ENCODE measurements around the gene SAA2. TPM values are rescaled to one million over a fixed set of nuclear protein-coding genes. Genes with fewer than 3 reads are reported as not detected.

SAA2 gene
- total RNA-seq, 1 donor from 2014 or later: not detected

DNA sequence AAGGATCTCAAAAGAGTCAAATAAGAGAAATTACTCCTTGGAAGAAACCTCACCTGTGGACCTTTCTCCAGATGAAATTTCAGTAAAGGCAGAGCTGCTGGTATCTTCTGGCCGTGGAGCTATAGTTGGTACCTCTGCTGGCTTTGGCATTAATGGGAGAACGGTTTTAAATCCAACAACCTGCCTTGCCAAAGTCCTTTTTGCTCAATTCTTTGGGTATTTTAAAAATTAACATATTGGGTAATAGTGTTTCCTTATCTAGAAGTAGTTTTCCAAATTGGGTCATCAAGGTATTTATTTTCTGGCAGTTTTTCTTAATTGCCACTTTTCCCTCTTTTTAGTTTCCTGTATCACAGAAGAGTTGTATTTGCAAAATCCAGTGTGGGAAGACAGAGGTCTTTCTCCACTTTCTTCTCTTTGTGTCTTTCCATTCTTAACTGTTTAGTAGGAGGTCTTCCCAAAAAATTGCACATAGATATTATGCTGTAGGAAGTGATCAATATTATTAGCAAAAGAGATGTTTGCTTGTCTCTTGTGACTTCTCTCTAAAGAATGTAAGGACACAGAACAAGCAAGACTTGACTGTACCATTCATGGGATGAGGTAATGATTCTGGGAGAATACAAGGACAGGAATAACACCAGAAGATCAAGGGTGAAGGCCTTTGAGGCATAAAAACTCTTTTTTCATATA, 11.7 kb downstream of the SAA2 start, which contains the start of gene SAA4:
TSS of gene SAA4 (minus strand) at position 139 of the 693 bp plus-strand sequence. CDS start 876 bp downstream, outside the sequence.
- peaks cover 58% of the 10 kb centered on the region for H3K27me3 Mint-ChIP-seq
- no peak within 1 kb of the TSS for H3K4me3 Mint-ChIP-seq
- no peak for DNase-seq
- intact Hi-C loops (cut with micrococcal nuclease): no loop called here
- H3K4me1 Mint-ChIP-seq: no peaks in the 10 kb centered on the region
- no peak within 1 kb of the TSS for H3K27ac Mint-ChIP-seq
- H3K9me3 Mint-ChIP-seq: no peaks in the 10 kb centered on the region
- H3K36me3 Mint-ChIP-seq (ENCODE audit: low read depth): no peaks in the 10 kb centered on the region

DNA sequence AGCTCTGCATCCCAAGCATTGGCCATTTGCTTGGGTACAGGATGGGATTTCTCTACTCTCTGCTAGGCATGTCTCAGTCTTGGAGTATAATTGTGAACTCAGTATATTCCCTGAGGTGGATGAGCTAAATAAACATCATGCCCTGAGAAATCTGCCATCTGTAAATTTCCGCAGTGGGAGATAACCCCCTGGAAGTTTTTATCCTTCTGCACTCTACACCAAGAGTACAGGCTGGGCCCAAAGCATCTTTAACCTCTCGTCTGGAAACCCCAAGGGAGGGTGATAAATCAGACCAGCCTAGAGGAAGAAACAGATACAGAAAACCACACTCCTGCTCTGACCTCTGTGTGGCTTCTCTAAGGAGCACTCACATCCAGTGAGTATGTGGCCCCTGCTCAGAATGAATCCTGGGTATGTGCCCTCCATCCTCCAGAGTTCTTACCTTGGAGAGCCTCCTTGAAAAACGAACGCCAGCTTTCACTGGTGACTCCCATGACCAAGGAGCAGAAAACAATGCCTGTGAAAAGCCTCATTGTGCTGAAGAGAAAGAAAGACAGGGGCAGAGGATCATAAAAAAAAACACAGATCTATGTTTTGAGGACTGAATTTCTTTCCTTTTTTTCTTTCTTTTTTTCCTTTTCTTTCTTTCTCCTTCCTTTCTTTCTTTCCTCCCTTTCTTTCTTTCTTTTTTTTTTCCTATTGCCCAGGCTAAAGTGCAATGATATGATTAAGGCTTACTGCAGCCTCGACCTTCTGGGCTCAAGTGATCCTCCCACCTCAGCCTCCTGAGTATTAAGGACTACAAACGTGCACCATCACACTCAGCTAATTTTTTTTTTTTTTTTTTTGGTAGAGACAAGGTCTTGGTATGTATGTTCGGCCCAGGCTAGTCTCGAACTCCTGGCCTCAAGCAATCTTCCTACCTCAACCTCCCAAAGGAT, 12.8 kb downstream of the SAA2 start:
- Mint-ChIP-seq H3K4me3 (no peak overlapping the region), H3K27me3 (peaks cover 50% of the 10 kb centered on the region), H3K27ac (no peak overlapping the region), H3K9me3 (no peaks in the 10 kb centered on the region), H3K4me1 (no peaks in the 10 kb centered on the region), H3K36me3 (ENCODE audit: low read depth) (no peaks in the 10 kb centered on the region)
- DNase-seq: no peak
- intact Hi-C loops (cut with micrococcal nuclease): no loop called here

- Mint-ChIP-seq H3K36me3 (ENCODE audit: low read depth) (no peaks in the 10 kb centered on the region), H3K27ac (no peak overlapping the region), H3K4me1 (no peaks in the 10 kb centered on the region), H3K27me3 (peaks cover 42% of the 10 kb centered on the region), H3K4me3 (no peak overlapping the region), H3K9me3 (no peaks in the 10 kb centered on the region)
- intact Hi-C loops (cut with micrococcal nuclease): no loop called here
- no peak for DNase-seq
Observed at GRCh38 chr11:18233912-18234311, 14.6 kb downstream of the SAA2 start.

DNA sequence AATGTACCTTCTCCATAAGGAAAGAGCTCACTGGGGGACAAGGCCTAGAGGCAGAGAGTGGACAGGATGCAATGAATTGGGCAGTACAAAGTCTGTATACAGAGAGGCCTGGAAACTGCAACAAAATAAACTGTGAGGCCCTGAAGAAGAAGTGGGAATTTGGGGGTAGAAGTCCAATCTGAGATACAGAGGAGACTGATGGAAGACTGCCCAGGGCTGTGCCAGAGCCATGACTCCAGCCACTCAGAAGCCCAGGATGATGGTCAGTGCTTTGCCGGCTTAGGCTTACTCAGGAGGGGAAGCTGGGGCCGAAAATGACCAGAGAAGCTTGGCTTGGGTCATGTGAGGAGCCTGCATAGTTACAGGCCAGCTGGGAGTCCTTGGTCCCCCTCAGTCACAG, 17.6 kb downstream of the SAA2 start:
- Mint-ChIP-seq H3K4me1 (no peaks in the 10 kb centered on the region), H3K27me3 (peaks cover 24% of the 10 kb centered on the region), H3K9me3 (no peaks in the 10 kb centered on the region), H3K36me3 (ENCODE audit: low read depth) (no peaks in the 10 kb centered on the region), H3K4me3 (no peak overlapping the region), H3K27ac (no peak overlapping the region)
- no peak for DNase-seq
- intact Hi-C loops (cut with micrococcal nuclease): no loop called here

DNA sequence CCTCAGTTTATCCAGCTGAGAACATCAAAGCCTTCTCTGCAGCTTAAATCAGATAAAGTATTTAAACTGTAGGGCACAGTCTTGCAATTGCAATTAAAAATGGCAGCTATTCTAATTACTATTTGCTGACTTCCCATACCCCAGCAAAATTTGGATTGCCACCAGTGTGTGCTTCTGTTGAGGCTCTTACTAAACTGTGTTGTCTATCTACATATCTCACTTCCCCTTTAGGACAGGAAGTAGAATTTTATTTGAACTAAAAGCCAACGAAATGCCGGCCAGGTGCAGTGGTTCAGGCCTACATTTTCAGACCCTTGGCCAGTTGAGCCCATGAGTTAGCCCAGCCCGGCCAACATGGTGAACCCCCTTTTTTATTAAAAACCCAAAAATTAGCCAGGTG, 19.0 kb downstream of the SAA2 start:
- Mint-ChIP-seq H3K9me3 (no peaks in the 10 kb centered on the region), H3K36me3 (ENCODE audit: low read depth) (no peaks in the 10 kb centered on the region), H3K27me3 (peaks cover 22% of the 10 kb centered on the region), H3K27ac (no peak overlapping the region), H3K4me3 (no peak overlapping the region), H3K4me1 (no peaks in the 10 kb centered on the region)
- intact Hi-C loops (cut with micrococcal nuclease): no loop called here
- no peak for DNase-seq

DNA sequence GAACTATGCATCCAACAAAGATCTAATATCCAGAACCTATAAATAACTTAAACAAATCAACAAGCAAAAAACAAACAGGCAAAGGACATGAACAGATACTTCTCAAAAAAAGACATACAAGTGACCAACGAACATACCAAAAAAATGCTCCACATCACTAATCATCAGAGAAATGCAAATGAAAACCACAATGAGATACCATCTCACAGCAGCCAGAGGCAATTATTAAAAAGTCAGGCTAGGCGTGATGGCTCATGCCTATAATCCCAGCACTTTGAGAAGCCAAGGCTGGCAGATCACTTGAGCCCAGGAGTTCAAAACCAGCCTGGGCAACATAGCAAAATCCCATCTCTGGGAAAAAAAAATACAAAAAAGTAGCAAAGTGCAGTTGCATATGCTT, 22.6 kb downstream of the SAA2 start:
- no peaks in the 10 kb centered on the region for H3K9me3 Mint-ChIP-seq
- H3K4me1 Mint-ChIP-seq: no peaks in the 10 kb centered on the region
- H3K4me3 Mint-ChIP-seq: no peak overlapping the region
- no peak overlapping the region for H3K27ac Mint-ChIP-seq
- intact Hi-C loops (cut with micrococcal nuclease): no loop called here
- no peak for DNase-seq
- peaks cover 13% of the 10 kb centered on the region for H3K27me3 Mint-ChIP-seq
- no peaks in the 10 kb centered on the region for H3K36me3 Mint-ChIP-seq (ENCODE audit: low read depth)

- intact Hi-C loops (cut with micrococcal nuclease): no loop called here
- Mint-ChIP-seq H3K27me3 (peaks cover 25% of the 10 kb centered on the region), H3K4me1 (no peaks in the 10 kb centered on the region), H3K36me3 (ENCODE audit: low read depth) (no peaks in the 10 kb centered on the region), H3K4me3 (no peak overlapping the region), H3K9me3 (no peaks in the 10 kb centered on the region), H3K27ac (no peak overlapping the region)
- no peak for DNase-seq
Observed at GRCh38 chr11:18223591-18224387, 24.7 kb downstream of the SAA2 start.

GRCh38 chr11:18222814-18223421, 25.6 kb downstream of the SAA2 start:
- intact Hi-C loops (cut with micrococcal nuclease): no loop called here
- H3K27ac Mint-ChIP-seq: no peak overlapping the region
- H3K36me3 Mint-ChIP-seq (ENCODE audit: low read depth): no peaks in the 10 kb centered on the region
- DNase-seq: no peak
- H3K9me3 Mint-ChIP-seq: no peaks in the 10 kb centered on the region
- H3K27me3 Mint-ChIP-seq: peaks cover 33% of the 10 kb centered on the region
- no peaks in the 10 kb centered on the region for H3K4me1 Mint-ChIP-seq
- no peak overlapping the region for H3K4me3 Mint-ChIP-seq

- no peak for DNase-seq
- Mint-ChIP-seq H3K9me3 (no peaks in the 10 kb centered on the region), H3K4me1 (no peaks in the 10 kb centered on the region), H3K27ac (no peak overlapping the region), H3K27me3 (peaks cover 42% of the 10 kb centered on the region), H3K36me3 (ENCODE audit: low read depth) (no peaks in the 10 kb centered on the region), H3K4me3 (no peak overlapping the region)
- intact Hi-C loops (cut with micrococcal nuclease): no loop called here
Observed at GRCh38 chr11:18221274-18221876, 27.1 kb downstream of the SAA2 start.

DNA sequence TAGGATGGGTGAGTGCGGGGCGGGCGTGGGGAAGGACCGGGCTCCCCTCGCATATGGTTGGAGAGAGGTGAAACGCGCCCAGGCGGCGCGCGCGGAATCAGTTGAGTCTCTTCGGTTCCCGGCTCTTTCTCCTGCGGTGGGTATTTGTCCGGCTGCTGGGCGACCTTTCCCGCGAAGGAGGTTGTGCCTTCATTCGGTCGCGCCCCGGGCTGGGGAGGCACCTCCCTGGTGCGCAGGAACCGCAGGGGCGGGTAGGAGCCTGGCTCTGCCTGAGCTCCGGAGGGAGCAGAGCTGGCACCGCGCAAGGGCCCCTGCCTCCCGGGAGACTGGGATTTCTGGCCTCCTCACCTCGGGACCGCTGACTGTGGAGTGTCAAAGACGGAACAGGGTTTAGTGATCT, 39.4 kb downstream of the SAA2 start:
- no peak for DNase-seq
- no peaks in the 10 kb centered on the region for H3K9me3 Mint-ChIP-seq
- H3K36me3 Mint-ChIP-seq (ENCODE audit: low read depth): no peaks in the 10 kb centered on the region
- no peak overlapping the region for H3K4me3 Mint-ChIP-seq
- H3K4me1 Mint-ChIP-seq: no peaks in the 10 kb centered on the region
- H3K27ac Mint-ChIP-seq: no peak overlapping the region
- intact Hi-C loops (cut with micrococcal nuclease): loop anchor here (10.0 kb wide), 1 partner anchor 94 kb away; no protein-coding TSS in a partner anchor
- H3K27me3 Mint-ChIP-seq: peaks cover 57% of the 10 kb centered on the region

DNA sequence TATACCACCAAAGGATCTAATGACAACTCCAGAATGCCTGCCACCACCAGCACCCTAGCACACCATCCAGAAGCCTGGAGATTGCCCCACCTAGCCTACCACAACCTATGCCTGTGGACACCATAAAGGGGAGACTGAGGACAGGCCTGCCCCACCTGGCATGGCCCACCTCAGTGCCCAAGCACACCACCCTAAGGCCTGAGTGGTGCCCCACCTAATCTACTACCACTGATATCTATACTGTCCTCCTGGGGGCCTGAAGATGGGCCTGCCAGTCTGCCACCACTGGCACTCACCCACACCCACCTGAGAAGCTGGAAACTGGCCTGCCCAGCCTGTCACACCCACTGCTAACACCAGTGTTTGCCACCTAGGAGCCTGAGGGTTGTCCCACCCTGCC, 43.7 kb downstream of the SAA2 start:
- intact Hi-C loops (cut with micrococcal nuclease): loop anchor here (10.0 kb wide), 1 partner anchor 90 kb away; no protein-coding TSS in a partner anchor
- peaks cover 55% of the 10 kb centered on the region for H3K27me3 Mint-ChIP-seq
- no peak overlapping the region for H3K27ac Mint-ChIP-seq
- no peak for DNase-seq
- H3K4me3 Mint-ChIP-seq: no peak overlapping the region
- no peaks in the 10 kb centered on the region for H3K36me3 Mint-ChIP-seq (ENCODE audit: low read depth)
- H3K9me3 Mint-ChIP-seq: no peaks in the 10 kb centered on the region
- peaks cover 3% of the 10 kb centered on the region for H3K4me1 Mint-ChIP-seq

- H3K27me3 Mint-ChIP-seq: peaks cover 54% of the 10 kb centered on the region
- no peak for DNase-seq
- H3K4me1 Mint-ChIP-seq: peaks cover 3% of the 10 kb centered on the region
- no peaks in the 10 kb centered on the region for H3K9me3 Mint-ChIP-seq
- intact Hi-C loops (cut with micrococcal nuclease): loop anchor here (10.0 kb wide), 1 partner anchor 89 kb away; no protein-coding TSS in a partner anchor
- no peak overlapping the region for H3K4me3 Mint-ChIP-seq
- no peaks in the 10 kb centered on the region for H3K36me3 Mint-ChIP-seq (ENCODE audit: low read depth)
- H3K27ac Mint-ChIP-seq: no peak overlapping the region
Observed at GRCh38 chr11:18204220-18204619, 44.2 kb downstream of the SAA2 start.

DNA sequence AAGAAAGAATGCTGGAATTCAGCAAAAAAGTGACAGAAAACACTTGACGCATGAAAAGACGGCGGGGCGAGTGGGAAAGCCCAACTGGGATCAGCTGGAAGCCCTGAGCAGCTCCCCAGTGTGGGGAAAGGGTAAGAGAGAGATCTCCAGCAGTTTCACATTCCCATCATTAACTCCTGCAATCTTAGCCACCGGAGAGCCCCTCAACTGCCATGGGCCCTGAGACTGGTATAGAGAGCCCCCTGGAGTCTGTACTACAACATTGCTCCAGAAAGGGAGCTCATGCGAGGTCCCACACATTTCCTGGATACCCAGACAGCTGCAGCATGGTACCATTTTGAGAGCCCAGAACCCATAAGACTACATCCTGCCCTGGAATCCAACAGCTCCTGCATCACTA, 44.7 kb downstream of the SAA2 start:
- no peak for DNase-seq
- Mint-ChIP-seq H3K27ac (no peak overlapping the region), H3K27me3 (peaks cover 51% of the 10 kb centered on the region), H3K4me3 (no peak overlapping the region), H3K36me3 (ENCODE audit: low read depth) (no peaks in the 10 kb centered on the region), H3K4me1 (peaks cover 3% of the 10 kb centered on the region), H3K9me3 (no peaks in the 10 kb centered on the region)
- intact Hi-C loops (cut with micrococcal nuclease): loop anchor here (10.0 kb wide), 1 partner anchor 89 kb away; no protein-coding TSS in a partner anchor

All from activated CD4-positive, alpha-beta T cell treated with anti-CD3 and anti-CD28 coated beads, Interleukin-2, amount 10 ng/mL, durations not matched to agents 24 days and 14 days (primary cell).